ENCODE data around the gene EML1.

The EML1 gene

DNA sequence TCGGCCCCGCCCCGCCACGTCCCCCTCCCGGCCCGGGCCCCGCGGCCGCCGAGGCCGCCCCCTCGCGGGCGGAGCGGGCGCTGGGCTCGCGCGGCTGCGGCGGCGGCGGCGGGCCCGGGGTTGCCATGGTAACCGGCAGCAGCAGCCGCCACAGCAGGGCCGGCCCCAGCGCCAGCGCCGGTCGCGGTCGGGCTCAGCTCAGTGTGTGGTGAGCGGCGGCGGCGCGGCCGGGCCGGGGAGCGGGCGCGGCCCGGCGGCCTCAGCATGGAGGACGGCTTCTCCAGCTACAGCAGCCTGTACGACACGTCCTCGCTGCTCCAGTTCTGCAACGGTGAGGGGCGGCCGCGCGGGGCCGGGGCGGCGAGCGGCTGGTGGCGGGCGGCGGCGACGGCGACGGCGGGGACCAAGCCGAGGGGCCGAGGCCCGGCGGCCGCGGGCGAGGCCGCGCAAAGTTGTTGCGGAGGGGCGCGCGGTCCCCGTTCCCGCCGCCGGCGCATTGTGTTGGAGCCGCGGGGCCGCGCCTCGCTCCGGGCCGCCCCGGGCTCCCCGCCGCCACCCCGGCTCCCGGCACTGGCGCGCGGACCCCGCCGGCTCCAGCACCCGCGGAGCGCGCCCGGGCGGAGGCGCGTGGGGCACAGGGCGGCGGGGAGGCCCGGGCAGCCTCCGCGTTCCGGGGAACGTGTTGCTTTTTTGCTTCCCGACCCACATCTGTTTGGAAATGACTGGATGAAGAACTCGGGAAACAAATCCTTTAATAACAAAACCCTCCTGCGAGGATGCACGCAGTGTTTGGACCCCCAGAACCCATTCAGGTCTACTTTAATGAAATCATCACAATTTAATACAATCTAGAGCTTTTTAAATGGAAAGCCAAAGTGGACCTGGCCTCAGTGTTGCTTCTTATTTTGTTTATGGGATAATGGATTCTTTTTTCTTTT lies at the start of gene EML1:
EML1 (plus strand) TSS at position 201 of the 938 bp plus-strand sequence; CDS start at position 265, 64 bp downstream.
- Histone ChIP-seq H3K79me2 (ENCODE audit: control insufficient read depth, insufficient read depth, low read length, unreplicated experiment) (peaks cover 17% of the 10 kb centered on the region), H3K4me3 (ENCODE audit: low read depth, low read length) (peak within 1 kb of the TSS; percentile 89), H3K27me3 (ENCODE audit: insufficient read depth, low read length) (no peaks in the 10 kb centered on the region), H3K36me3 (ENCODE audit: insufficient read depth, low read length) (no peaks in the 10 kb centered on the region), H3K4me1 (ENCODE audit: control insufficient read depth, insufficient read depth, low read length, unreplicated experiment) (peaks cover 33% of the 10 kb centered on the region), H3K27ac (ENCODE audit: low read depth, low read length) (peak within 1 kb of the TSS; percentile 39; the same call in 1 of the 2 replicates), H2AFZ (ENCODE audit: low read length, unreplicated experiment) (peak within 1 kb of the TSS; percentile 100)

DNA sequence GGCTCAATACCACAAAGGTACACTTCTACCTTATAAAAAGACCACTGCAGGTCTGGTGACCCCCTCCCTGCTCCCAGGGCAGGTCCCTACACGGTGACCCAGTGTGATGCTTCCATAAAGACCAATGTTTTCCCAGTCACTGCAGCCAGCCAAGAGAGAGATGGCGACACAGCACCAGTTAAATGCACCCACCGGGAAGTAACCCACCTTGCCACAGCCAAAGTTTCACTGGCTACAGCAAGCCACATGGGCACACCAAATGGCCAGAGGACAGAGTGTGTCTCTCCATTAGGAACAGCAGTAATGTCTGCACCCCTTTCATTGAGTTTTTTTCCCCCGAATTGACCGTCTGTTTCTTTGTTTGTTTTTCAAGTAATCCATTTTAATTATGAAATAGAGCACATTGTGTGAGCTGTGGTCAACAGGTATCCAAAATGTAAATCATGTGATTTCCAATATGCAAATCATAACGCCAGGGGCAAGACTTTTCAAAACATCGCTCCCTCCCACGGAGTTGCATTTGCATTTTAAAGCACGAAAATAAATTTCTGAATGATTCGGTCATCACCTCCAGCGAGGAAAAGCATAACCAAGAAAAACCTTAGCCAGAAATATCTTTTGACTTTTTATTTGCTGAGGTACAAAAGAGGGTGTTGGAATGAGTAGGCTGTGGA lies 48.9 kb upstream of the EML1 start:
- Histone ChIP-seq H3K27ac (ENCODE audit: low read depth, low read length) (no peak overlapping the region), H2AFZ (ENCODE audit: low read length, unreplicated experiment) (no peak overlapping the region), H3K4me1 (ENCODE audit: control insufficient read depth, insufficient read depth, low read length, unreplicated experiment) (peaks cover 16% of the 10 kb centered on the region), H3K27me3 (ENCODE audit: insufficient read depth, low read length) (no peaks in the 10 kb centered on the region), H3K4me3 (ENCODE audit: low read depth, low read length) (no peak overlapping the region), H3K36me3 (ENCODE audit: insufficient read depth, low read length) (no peaks in the 10 kb centered on the region), H3K79me2 (ENCODE audit: control insufficient read depth, insufficient read depth, low read length, unreplicated experiment) (no peaks in the 10 kb centered on the region)

- H3K36me3 ChIP-seq (ENCODE audit: insufficient read depth, low read length) = no peaks in the 10 kb centered on the region
- peaks cover 16% of the 10 kb centered on the region for H3K4me1 ChIP-seq (ENCODE audit: control insufficient read depth, insufficient read depth, low read length, unreplicated experiment)
- no peak overlapping the region for H3K27ac ChIP-seq (ENCODE audit: low read depth, low read length)
- H3K27me3 ChIP-seq (ENCODE audit: insufficient read depth, low read length) = no peaks in the 10 kb centered on the region
- no peaks in the 10 kb centered on the region for H3K79me2 ChIP-seq (ENCODE audit: control insufficient read depth, insufficient read depth, low read length, unreplicated experiment)
- no peak overlapping the region for H3K4me3 ChIP-seq (ENCODE audit: low read depth, low read length)
- no peak overlapping the region for H2AFZ ChIP-seq (ENCODE audit: low read length, unreplicated experiment)
These were observed 48.4 kb upstream of the EML1 start for GRCh38 chr14:99744873-99745224.

GRCh38 chr14:99745307-99745951 lies 47.8 kb upstream of the EML1 start:
- H2AFZ ChIP-seq (ENCODE audit: low read length, unreplicated experiment) = no peak overlapping the region
- peak overlapping the region; percentile 30 for H3K27ac ChIP-seq (ENCODE audit: low read depth, low read length)
- no peak overlapping the region for H3K4me3 ChIP-seq (ENCODE audit: low read depth, low read length)
- no peaks in the 10 kb centered on the region for H3K27me3 ChIP-seq (ENCODE audit: insufficient read depth, low read length)
- H3K79me2 ChIP-seq (ENCODE audit: control insufficient read depth, insufficient read depth, low read length, unreplicated experiment) = no peaks in the 10 kb centered on the region
- H3K4me1 ChIP-seq (ENCODE audit: control insufficient read depth, insufficient read depth, low read length, unreplicated experiment) = peaks cover 16% of the 10 kb centered on the region
- no peaks in the 10 kb centered on the region for H3K36me3 ChIP-seq (ENCODE audit: insufficient read depth, low read length)

GRCh38 chr14:99747167-99747566 lies 46.0 kb upstream of the EML1 start:
- Histone ChIP-seq H3K4me1 (ENCODE audit: control insufficient read depth, insufficient read depth, low read length, unreplicated experiment) (peaks cover 22% of the 10 kb centered on the region), H3K36me3 (ENCODE audit: insufficient read depth, low read length) (no peaks in the 10 kb centered on the region), H3K27me3 (ENCODE audit: insufficient read depth, low read length) (no peaks in the 10 kb centered on the region), H3K4me3 (ENCODE audit: low read depth, low read length) (no peak overlapping the region), H2AFZ (ENCODE audit: low read length, unreplicated experiment) (no peak overlapping the region), H3K79me2 (ENCODE audit: control insufficient read depth, insufficient read depth, low read length, unreplicated experiment) (no peaks in the 10 kb centered on the region), H3K27ac (ENCODE audit: low read depth, low read length) (no peak overlapping the region)

- Histone ChIP-seq H3K36me3 (ENCODE audit: insufficient read depth, low read length) (no peaks in the 10 kb centered on the region), H3K27ac (ENCODE audit: low read depth, low read length) (no peak overlapping the region), H3K4me1 (ENCODE audit: control insufficient read depth, insufficient read depth, low read length, unreplicated experiment) (peaks cover 28% of the 10 kb centered on the region), H2AFZ (ENCODE audit: low read length, unreplicated experiment) (no peak overlapping the region), H3K27me3 (ENCODE audit: insufficient read depth, low read length) (no peaks in the 10 kb centered on the region), H3K4me3 (ENCODE audit: low read depth, low read length) (no peak overlapping the region), H3K79me2 (ENCODE audit: control insufficient read depth, insufficient read depth, low read length, unreplicated experiment) (no peaks in the 10 kb centered on the region)
These were observed 45.5 kb upstream of the EML1 start for GRCh38 chr14:99747582-99748330.

DNA sequence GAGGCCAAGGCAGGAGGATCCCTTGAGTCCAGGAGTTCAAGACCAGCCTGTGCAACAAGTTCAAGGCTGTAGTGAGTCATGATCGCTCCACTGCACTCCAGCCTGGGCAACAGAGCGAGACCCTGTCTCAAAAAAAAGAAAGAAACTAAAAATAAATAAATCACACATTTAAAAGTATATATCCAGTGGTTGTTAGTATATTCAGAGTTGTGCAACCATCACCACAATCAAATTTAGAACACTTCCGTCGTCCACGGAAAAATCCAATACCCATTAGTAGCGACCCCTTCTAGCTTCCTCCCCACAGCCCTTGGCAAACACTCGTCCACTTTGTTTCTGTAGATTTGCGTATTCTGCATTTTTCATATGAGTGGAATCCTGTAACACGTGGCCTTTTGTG lies 44.7 kb upstream of the EML1 start:
- Histone ChIP-seq H3K27ac (ENCODE audit: low read depth, low read length) (no peak overlapping the region), H3K79me2 (ENCODE audit: control insufficient read depth, insufficient read depth, low read length, unreplicated experiment) (no peaks in the 10 kb centered on the region), H3K27me3 (ENCODE audit: insufficient read depth, low read length) (no peaks in the 10 kb centered on the region)

GRCh38 chr14:99749142-99749541 lies 44.1 kb upstream of the EML1 start:
- Histone ChIP-seq H3K79me2 (ENCODE audit: control insufficient read depth, insufficient read depth, low read length, unreplicated experiment) (no peaks in the 10 kb centered on the region), H2AFZ (ENCODE audit: low read length, unreplicated experiment) (no peak overlapping the region), H3K36me3 (ENCODE audit: insufficient read depth, low read length) (no peaks in the 10 kb centered on the region), H3K27me3 (ENCODE audit: insufficient read depth, low read length) (no peaks in the 10 kb centered on the region), H3K4me1 (ENCODE audit: control insufficient read depth, insufficient read depth, low read length, unreplicated experiment) (peaks cover 40% of the 10 kb centered on the region), H3K4me3 (ENCODE audit: low read depth, low read length) (no peak overlapping the region), H3K27ac (ENCODE audit: low read depth, low read length) (no peak overlapping the region)

More for the DNA sequence above, 44.7 kb upstream of the EML1 start:
- Histone ChIP-seq H2AFZ (ENCODE audit: low read length, unreplicated experiment) (no peak overlapping the region), H3K4me3 (ENCODE audit: low read depth, low read length) (no peak overlapping the region), H3K36me3 (ENCODE audit: insufficient read depth, low read length) (no peaks in the 10 kb centered on the region), H3K4me1 (ENCODE audit: control insufficient read depth, insufficient read depth, low read length, unreplicated experiment) (peaks cover 34% of the 10 kb centered on the region)

GRCh38 chr14:99749763-99750715 lies 43.2 kb upstream of the EML1 start:
- no peaks in the 10 kb centered on the region for H3K27me3 ChIP-seq (ENCODE audit: insufficient read depth, low read length)
- H3K79me2 ChIP-seq (ENCODE audit: control insufficient read depth, insufficient read depth, low read length, unreplicated experiment) = no peaks in the 10 kb centered on the region
- no peaks in the 10 kb centered on the region for H3K36me3 ChIP-seq (ENCODE audit: insufficient read depth, low read length)
- H3K4me3 ChIP-seq (ENCODE audit: low read depth, low read length) = no peak overlapping the region
- H3K27ac ChIP-seq (ENCODE audit: low read depth, low read length) = no peak overlapping the region
- H3K4me1 ChIP-seq (ENCODE audit: control insufficient read depth, insufficient read depth, low read length, unreplicated experiment) = peaks cover 49% of the 10 kb centered on the region
- no peak overlapping the region for H2AFZ ChIP-seq (ENCODE audit: low read length, unreplicated experiment)

Measured in ACC112 (cell line).